Endothelial cell of umbilical vein (primary cell): ENCODE data around the gene SEC11A.

Source experiments
- EZH2 ChIP-seq: IDR thresholded peaks from 2 replicates; pipeline ENCODE4 v1.6.1; 2012; ENCODE audit warnings: borderline replicate concordance, low read depth, mild to moderate bottlenecking, moderate library complexity, low read length, inconsistent platforms; ENCODE audit not compliant: severe bottlenecking
- JUN ChIP-seq: IDR thresholded peaks from 2 replicates; pipeline ENCODE4 v1.6.1; 2011; ENCODE audit warnings: borderline replicate concordance, low read depth; ENCODE audit not compliant: insufficient read length, insufficient read depth
- POLR2AphosphoS5 ChIP-seq: IDR thresholded peaks from 2 replicates; pipeline ENCODE4 v1.6.1; 2012; ENCODE audit warnings: low read depth, mild to moderate bottlenecking, control low read depth, low read length, moderate library complexity; ENCODE audit not compliant: insufficient read depth
- TF ChIP-seq, protein P1 (sequence below), 2 donors: IDR thresholded peaks; 1 replicate in 1 of 2; 2 replicates in 1 of 2; pipeline ENCODE4 v1.5.1; 2011; ENCODE audit warnings: low read length in 2 of 2, mild to moderate bottlenecking in 2 of 2, moderate library complexity in 2 of 2, control low read depth in 1 of 2, inconsistent platforms in 1 of 2, low read depth in 1 of 2; ENCODE audit not compliant: insufficient read depth in 1 of 2; ENCODE audit errors: extremely low read depth in 1 of 2

DNA sequence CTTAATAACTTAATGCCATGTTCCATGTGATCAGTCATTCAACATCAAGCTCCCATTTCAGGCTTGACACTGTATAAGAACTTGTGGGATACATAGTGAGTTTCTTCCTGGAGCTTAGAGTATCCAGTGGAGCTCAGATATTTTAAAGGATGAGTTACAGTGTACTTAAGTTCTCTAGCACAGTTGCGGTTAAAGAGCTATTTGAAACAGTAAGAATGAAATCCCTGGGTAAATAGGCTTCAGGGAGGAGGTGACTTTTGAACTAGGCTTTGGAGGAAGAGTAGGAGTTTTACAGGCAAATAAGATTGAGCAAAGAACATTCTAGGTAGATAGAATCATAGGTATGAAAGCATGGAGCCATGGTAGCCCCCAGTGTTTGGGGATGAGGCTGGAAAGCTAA lies 36.3 kb upstream of the SEC11A start:
- no peak for TF ChIP-seq POLR2AphosphoS5
- TF ChIP-seq, protein P1, sequence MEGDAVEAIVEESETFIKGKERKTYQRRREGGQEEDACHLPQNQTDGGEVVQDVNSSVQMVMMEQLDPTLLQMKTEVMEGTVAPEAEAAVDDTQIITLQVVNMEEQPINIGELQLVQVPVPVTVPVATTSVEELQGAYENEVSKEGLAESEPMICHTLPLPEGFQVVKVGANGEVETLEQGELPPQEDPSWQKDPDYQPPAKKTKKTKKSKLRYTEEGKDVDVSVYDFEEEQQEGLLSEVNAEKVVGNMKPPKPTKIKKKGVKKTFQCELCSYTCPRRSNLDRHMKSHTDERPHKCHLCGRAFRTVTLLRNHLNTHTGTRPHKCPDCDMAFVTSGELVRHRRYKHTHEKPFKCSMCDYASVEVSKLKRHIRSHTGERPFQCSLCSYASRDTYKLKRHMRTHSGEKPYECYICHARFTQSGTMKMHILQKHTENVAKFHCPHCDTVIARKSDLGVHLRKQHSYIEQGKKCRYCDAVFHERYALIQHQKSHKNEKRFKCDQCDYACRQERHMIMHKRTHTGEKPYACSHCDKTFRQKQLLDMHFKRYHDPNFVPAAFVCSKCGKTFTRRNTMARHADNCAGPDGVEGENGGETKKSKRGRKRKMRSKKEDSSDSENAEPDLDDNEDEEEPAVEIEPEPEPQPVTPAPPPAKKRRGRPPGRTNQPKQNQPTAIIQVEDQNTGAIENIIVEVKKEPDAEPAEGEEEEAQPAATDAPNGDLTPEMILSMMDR (IDR thresholded peaks at IDR 0.05; ENCODE audit: extremely low read depth in 1 of 2, insufficient read depth in 1 of 2, low read depth in 1 of 2, low read length in 2 of 2), result no peak
- no peak for TF ChIP-seq JUN
- no peak for TF ChIP-seq EZH2
